ENCODE data around the gene NIT2.

DNA sequence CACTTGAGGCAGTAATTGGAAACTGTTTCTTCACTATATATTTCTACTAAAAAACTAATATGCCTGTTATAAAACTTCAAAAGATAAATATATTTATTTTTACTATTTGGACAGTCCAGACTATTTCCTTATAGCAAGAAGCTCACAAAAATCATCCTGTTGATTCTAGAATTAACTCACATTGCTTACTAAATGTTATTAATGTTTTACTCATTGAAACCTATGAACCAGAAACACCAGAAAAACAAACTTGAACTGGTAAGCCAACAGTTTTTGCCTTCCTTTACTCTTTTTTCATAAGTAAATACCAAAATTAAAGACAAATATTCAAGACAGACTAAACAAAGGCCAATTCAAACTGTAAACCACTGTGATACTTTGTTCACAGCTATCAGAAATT lies 40.0 kb downstream of the NIT2 start:
- TF ChIP-seq, protein P1, sequence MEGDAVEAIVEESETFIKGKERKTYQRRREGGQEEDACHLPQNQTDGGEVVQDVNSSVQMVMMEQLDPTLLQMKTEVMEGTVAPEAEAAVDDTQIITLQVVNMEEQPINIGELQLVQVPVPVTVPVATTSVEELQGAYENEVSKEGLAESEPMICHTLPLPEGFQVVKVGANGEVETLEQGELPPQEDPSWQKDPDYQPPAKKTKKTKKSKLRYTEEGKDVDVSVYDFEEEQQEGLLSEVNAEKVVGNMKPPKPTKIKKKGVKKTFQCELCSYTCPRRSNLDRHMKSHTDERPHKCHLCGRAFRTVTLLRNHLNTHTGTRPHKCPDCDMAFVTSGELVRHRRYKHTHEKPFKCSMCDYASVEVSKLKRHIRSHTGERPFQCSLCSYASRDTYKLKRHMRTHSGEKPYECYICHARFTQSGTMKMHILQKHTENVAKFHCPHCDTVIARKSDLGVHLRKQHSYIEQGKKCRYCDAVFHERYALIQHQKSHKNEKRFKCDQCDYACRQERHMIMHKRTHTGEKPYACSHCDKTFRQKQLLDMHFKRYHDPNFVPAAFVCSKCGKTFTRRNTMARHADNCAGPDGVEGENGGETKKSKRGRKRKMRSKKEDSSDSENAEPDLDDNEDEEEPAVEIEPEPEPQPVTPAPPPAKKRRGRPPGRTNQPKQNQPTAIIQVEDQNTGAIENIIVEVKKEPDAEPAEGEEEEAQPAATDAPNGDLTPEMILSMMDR (IDR thresholded peaks at IDR 0.05) = no peak
- no peak for TF ChIP-seq POLR2AphosphoS5 (IDR thresholded peaks at IDR 0.05)
- no peak for TF ChIP-seq POLR2A (IDR thresholded peaks at IDR 0.05)
- TF ChIP-seq EP300 (IDR thresholded peaks at IDR 0.05) = no peak

Measured in suprapubic skin (tissue), 4 donors.